ENCODE results near the gene LSM8. TPM values are rescaled to one million over a fixed set of nuclear protein-coding genes. Genes with fewer than 3 reads are reported as not detected.
"Not testable (repeated sequence)": the region's sequence is repeated elsewhere in the genome, so short reads cannot be mapped to it uniquely, and the experiment has no call there.

LSM8 gene
- total RNA-seq, result 21.3 TPM

DNA sequence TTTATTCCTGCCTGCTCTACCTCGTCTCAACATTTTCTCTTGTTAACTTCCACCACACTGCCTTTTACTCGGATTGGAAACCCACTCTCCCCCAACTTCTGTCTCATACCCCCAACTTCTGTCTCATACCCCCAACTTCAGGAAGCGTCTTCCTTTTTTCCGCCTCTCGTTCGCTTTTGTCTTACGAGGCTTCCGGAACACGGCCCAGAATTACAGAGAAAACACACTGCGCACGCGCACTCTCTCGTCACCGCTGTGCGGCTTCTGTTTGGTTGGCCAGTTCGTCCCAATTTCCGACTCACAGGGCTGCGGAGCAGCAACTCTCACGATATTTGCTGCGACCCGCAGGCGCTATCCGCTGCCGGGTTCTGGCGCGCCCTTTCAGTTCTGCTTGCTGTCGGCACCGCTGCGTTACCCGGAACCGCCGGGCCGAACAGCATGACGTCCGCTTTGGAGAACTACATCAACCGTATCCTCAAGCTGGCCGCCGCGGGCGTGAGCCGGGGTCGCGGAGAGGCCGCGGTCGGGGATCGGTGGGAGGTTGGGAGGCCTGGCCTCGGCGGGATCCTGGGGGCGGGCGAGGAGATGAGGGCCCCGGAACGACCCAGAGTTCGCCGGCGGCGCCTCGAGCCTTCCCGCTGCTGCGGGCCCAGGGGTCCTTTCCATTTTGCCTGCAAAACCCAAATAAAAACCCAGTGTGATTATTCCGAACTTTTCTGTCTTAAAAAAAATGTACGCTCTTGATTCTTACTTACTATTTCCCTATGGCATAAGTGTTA, at the start of gene LSM8:
TSS of gene LSM8 (plus strand) at position 379 of the 779 bp plus-strand sequence. CDS start at position 439, 60 bp downstream.
- DNase-seq (ENCODE audit: low read depth in 2 of 3, low spot score in 2 of 3), result peak; percentile 96 to 99 (median 99)

DNA sequence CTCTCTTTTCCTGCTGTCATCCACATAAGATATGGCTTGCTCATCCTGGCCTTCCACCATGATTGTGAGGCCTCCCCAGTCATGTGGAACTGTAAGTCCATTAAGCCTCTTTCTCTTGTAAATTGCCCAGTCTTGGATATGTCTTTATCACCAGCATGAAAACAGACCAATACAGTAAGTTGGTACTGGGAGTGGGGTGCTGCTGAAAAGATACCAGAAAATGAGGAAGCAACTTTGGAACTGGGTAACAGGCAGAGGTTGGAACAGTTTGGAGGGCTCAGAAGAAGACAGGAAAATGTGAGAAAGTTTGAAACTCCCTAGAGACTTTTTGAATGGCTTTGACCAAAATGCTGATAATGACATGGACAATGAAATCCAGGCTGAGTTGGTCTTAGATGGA, 49.5 kb upstream of the LSM8 start:
- not testable (repeated sequence) for DNase-seq (ENCODE audit: low read depth in 2 of 3, low spot score in 2 of 3)

DNA sequence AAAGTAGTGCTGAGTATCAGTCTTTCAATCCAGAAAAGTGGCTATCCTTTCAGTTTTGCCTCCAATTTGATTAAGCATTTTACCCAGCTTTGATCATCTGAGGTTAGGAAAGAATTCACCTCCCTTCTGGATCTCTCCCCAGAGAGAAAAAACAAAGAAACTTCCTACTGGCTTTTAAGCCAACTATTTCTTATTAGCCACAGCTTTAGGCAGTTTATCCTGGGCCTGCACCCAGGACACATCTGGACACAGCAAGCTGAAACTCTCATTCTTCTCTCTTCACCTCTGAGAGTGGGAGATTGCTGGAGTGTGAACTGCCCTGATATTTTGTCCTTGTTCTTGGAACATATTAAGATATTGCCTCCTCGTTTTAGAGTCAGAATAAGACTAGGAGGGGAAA, 43.5 kb upstream of the LSM8 start:
- no peak for DNase-seq (ENCODE audit: low read depth in 2 of 3, low spot score in 2 of 3)

DNA sequence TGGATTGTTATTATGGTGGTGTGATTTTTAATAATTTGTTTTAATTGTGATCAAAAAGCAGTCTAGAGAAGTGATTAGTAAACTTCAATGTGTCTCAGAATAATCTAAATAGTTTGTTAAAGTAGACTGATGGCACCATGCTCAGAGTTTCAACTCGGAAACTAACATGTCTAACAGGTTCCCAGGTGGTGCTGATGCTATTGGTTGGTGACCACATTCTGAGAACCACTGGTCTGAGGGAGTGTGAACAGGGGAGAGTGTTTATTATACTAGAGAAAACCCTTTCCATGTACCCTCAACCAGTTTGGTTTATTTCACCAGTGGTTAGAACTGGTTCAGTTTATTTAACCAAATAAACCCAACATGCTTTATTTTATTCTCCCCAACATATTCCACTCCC, 42.0 kb upstream of the LSM8 start:
- DNase-seq (ENCODE audit: low read depth in 2 of 3, low spot score in 2 of 3), result no peak

DNA sequence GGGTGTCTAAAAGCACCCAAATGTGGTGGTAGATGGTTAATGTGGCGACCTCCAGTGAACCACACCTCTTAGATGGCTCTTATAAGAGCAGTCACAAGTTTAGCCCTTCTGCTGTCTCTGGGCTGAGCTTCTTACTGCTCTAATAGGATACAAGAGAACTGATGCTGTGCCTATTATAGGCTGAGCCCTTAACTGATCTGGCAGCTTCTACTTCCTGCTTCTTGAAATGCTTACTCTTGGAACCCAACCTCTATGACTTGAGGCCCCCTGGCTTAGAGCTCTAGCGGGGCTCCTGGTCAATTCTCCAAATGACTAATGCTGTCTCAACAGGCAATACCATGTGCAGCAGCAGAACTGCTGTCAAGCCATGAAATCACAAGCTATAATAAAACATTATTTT, 35.0 kb upstream of the LSM8 start:
- DNase-seq (ENCODE audit: low read depth in 2 of 3, low spot score in 2 of 3), result no peak

DNA sequence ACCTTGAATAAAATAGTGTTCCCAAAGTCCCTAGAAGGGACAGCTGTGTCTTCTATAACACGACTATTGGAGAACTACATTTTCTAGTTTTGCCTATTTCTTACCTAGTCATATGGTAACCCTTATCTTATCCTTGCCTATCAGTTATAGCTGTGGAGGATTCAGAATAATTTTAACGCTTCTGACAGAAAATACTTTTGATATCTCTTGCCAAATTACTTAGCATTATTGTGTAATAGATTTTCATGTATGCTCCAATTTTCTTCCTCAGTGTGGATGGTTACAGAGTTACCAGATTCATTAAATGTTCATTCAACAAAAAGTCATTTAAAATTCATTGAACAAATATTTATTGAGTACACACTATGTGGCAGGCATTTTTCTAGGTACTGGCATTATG, 34.6 kb upstream of the LSM8 start:
- DNase-seq (ENCODE audit: low read depth in 2 of 3, low spot score in 2 of 3), result no peak

DNA sequence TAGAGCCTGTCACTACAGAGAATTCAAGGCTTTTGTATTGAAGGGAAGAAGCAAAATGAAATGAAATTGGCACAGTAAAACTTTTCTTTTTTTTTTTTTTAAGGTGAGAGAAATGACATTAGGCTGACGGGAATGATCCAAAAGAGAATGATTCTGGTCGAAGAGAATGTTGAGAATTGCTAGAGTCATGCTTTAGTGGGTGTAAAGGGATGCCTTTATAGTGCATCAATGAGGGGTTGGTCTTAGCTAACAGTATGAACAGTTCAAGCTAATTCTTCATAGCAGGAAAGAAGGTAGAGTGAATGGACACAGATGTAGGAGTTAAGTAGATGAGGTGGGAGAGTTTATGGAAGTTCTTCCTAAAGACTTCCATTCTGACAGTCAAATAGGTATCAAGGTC, 32.3 kb upstream of the LSM8 start:
- no peak for DNase-seq (ENCODE audit: low read depth in 2 of 3, low spot score in 2 of 3)

DNA sequence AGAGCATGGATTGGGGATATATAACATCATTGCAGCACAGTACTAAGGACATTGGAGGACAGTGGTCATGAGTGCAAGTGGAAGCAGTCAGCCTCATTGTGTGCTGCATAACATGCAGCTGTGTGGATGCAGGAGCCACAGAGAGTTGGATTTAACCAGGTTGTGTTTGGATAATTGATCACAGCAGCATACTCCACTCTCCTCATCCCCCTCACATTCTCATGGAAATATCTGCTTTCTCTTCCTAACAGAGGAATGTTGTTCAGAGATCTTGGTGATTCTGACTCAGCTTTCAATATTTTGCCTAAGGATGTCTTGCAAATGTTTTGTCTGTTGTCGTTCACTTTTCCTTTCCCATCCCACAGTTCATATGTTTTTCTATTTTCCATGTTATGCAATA, 31.8 kb upstream of the LSM8 start:
- no peak for DNase-seq (ENCODE audit: low read depth in 2 of 3, low spot score in 2 of 3)

DNA sequence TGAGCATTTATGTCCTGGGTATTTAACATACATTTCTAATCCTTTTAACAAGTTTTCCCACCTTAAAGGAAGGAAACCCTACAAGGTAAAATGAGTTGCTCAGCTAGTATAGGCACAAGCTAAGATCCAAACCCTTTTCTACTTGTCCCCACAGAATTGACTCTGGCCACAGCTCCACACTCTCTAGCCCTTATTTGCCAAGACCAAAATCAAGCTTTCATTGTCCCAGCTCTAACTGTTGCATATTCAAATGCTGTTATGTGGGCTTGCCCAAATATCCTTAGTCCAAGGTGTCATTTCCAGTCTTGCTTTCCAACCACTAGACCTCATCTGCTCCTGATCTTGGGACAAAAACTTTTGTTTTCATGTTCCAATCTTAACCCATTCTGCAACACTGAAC, 31.3 kb upstream of the LSM8 start:
- DNase-seq (ENCODE audit: low read depth in 2 of 3, low spot score in 2 of 3), result no peak

DNA sequence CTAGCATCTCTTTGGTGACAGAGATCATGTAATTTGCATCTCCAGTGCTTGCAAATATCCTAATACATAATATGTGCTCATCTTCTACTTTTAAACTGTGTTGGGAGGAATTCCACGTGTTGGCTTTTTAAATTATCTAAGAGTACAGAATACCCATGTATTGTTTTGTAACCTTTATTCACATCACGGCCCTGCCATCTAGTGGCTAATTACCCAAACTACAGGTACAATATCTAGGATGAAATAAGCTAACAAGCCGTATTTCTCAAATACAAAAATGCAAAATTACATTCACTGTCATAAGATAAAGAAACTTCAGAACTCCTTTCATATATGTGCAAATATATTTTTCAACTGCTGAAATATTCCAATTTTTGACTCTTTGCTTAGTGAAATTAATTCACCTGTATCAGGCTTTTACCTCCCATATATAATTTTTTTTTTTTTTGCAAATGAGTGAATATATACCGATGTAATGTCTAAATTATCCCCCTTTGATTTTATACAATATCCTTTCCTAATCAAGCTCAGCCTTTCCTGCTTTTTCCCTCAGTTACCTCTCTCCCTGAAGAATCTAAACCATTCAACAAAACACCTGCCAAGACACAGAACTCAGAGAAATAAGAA, 30.3 kb upstream of the LSM8 start:
- peak; percentile 2 to 80 (median 24) for DNase-seq (ENCODE audit: low read depth in 2 of 3, low spot score in 2 of 3)

DNA sequence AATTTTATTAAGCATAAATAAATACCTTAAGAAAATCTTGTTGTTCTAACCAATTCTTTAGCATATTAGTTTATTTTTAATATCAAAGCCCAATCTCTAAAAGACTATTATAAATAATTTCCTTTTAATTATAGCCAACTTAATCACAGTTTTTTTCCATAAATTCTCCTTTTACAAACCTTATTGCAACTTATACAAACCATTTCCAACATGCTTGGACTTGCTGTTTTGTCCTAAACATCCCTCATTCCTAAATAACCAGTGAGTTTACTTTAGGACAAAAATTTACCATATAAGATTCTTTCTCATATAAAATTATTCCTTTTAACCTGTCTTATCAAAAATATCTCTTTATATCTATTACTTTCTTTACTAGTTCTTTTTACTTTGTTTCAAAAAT, 25.2 kb upstream of the LSM8 start:
- DNase-seq (ENCODE audit: low read depth in 2 of 3, low spot score in 2 of 3), result no peak

DNA sequence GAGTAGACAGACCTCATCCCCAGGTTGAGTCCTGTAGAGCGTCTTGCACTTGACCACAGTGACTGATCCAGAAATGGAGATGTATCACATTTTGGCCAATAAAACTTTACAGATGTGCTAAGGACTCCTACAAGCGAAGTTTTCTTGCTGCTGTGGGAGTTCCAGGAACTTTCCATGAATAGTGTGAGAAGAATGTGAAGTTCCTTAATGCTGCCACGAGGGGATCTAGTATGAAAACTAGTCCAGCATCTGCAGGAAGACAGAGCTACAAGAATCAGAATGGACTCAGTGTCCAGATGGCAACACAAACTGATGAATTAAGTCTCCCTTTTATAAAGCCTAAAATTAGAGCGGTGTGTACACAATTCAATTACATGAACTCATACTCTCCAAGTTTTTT, 14.8 kb upstream of the LSM8 start:
- no peak for DNase-seq (ENCODE audit: low read depth in 2 of 3, low spot score in 2 of 3)

DNA sequence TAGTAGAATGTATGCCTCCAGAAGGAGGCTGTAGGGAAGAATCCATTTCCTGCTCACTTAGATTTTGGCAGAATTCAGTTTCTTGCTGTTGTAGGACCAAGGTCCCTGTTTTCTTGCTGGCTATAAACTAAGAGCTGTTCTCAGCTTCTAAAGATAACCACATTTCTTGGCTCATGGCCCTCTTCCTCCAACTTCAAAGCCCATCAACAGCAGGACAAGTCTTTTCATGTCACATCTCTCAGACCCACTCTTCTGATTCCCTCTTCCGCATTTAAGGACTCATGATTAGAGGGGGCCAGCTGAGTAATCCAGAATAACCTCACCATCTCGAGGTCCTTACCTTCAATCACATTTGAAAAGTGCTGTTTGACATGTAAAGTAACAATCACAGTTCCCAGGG, 8.2 kb upstream of the LSM8 start:
- no peak for DNase-seq (ENCODE audit: low read depth in 2 of 3, low spot score in 2 of 3)

DNA sequence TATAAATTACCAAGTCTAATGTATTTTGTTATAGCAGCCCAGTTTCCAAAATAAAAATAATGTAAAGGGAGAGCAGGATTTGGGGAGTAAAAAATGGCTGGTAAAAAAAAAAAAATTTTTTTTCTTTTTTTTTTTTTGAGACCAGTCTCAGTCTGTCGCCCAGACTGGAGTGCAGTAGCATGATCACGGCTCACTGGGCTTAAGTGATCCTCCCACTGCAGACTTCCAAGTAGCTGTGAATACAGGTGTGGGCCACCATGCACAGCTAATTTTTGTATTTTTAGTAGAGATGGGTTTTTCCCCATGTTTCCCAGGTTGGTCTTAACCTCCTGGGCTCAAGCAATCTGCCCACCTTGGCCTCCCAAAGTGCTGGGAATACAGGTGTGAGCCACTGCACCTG, 4.8 kb upstream of the LSM8 start:
- no peak for DNase-seq (ENCODE audit: low read depth in 2 of 3, low spot score in 2 of 3)

DNA sequence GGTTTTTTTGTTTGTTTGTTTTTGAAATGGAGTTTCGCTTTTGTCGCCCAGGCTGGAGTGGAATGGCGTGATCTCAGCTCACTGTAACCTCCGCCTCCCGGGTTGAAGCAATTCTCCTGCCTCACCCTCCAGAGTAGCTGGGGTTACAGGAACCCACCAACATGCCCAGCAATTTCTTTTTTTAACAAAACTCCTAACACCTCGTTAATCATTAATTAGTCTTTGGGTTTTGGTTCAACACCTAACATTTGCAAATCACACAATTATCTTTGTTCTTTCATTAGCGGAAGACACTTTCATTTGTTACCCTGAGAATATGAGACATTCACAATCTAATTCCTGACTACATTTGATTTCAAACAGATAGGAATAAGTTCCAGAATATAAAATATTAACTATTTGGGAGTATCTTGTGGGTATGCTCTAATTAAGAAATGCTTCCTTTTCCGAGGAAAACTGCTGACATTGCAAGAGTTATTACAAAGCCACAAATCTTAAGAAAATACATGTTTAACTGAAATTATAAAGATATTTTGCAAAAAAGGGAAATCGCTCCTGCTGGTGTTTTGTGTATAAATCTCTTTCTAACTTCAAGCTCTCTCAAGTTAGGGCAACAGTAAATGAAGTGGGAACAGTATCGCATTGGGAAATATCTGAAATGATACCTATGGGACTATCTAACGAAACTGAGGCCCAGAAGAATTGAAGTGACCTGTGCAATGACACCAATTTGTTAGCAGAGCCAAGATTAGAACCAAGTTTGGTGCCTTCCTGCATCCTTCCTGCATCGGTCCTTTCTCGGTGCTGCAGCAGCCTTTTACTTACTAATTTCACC, 1.2 kb upstream of the LSM8 start:
- DNase-seq (ENCODE audit: low read depth in 2 of 3, low spot score in 2 of 3), result no peak

DNA sequence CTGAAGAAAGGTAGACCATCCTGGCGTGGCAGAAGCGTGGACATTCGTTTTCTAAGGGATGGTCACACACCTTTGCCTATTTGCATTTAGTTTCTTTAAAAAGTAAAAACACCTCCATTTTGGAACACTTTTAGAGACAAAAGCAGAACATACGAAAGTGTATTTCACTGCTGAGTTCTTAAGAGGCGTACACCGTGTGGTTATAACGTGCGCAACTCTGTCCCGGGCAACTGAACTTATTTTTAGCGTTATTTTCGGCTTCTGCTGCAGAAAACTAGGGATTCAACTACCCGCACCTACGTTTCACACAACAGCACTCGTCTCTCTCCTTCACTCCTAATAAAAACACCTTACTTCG, 557 bp upstream of the LSM8 start:
- DNase-seq (ENCODE audit: low read depth in 2 of 3, low spot score in 2 of 3), result peak in 2 of 3 donors; percentile 28 to 51

DNA sequence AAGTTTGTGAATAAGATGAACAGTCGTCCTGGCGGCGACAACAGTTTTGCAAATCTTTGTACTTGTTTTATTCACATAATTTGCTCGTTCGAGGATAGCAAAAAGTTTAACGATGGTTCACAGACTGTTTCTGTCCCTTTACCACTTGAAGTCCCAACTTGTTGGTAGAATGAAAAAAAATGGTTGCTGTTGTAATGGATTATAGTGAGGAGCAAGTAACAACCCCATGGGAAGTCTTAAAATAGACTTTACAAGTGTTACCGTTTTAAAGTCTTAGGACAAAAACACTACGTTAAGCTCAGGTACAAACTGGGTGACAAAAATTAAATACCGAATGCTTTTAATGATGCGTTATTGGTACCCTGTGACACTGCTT, 589 bp downstream of the LSM8 start:
- no peak for DNase-seq (ENCODE audit: low read depth in 2 of 3, low spot score in 2 of 3)

DNA sequence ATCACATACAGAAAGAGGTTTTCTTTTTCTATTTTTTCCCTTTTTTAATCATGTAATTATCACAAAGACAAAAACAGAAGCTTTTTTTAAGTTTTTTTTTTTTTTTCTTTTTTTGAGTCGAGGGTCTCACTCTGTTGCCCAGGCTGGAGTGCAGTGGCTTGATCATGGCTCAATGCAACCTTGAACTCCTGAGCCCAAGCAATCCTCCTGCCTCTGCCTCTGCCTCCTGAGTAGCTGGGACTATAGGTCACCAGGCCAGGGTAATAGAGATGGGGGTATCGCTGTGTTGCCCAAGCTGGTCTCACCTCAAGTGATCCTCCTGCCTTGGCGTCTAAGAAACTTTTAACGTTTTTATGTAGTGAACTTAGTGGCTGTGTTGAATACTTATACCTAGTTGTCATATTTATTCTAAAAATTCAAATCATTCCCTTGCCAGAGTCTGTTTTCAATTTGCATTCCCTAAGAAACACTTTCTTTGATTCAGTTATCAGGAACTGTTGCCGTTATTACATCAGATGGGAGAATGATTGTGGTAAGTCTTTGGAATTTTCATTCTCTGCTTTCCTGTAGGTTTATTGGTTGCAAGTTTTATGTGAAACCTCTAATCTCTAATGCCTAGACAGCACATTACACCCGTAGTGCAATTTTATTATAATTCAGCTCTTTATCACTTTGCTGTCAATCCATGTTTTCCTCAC, 1.3 kb downstream of the LSM8 start:
- DNase-seq (ENCODE audit: low read depth in 2 of 3, low spot score in 2 of 3), result no peak

DNA sequence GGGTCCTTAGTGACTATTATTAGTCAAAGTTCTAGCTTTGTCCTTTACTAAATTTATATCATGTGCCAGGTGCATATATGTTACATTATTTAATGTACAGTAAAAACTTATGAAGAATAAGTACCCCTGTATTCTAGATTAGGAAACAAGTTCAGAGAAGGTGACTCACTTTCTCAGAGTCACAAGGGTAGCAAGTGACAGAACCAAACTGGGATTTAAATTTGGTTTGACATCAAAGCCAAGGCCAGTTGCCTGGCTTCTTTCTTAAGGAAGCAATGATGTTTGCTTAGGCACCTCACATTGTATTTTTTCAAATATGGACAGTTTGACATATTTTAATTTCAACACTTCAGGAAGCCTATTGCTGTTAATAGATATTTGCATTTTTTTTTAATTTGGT, 2.5 kb downstream of the LSM8 start:
- DNase-seq (ENCODE audit: low read depth in 2 of 3, low spot score in 2 of 3), result no peak

DNA sequence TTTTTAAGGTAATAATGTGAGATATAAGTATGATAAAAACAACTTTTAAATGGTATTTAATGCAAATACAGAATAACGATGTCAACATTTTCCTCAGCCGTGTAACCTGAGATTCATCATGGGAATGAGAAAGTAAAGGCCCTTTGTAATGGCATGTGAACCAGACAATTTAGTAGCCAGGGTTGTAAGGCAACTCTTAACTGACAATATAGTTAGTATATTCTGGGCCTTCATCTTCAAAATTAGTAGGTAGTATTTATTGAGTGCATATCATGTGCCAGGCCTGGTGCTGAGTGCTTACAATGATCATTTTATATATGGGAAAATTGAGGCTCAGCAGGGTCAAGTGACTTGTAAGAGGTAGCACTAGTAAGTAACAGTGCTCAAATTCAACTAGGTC, 10.6 kb downstream of the LSM8 start:
- no peak for DNase-seq (ENCODE audit: low read depth in 2 of 3, low spot score in 2 of 3)

DNA sequence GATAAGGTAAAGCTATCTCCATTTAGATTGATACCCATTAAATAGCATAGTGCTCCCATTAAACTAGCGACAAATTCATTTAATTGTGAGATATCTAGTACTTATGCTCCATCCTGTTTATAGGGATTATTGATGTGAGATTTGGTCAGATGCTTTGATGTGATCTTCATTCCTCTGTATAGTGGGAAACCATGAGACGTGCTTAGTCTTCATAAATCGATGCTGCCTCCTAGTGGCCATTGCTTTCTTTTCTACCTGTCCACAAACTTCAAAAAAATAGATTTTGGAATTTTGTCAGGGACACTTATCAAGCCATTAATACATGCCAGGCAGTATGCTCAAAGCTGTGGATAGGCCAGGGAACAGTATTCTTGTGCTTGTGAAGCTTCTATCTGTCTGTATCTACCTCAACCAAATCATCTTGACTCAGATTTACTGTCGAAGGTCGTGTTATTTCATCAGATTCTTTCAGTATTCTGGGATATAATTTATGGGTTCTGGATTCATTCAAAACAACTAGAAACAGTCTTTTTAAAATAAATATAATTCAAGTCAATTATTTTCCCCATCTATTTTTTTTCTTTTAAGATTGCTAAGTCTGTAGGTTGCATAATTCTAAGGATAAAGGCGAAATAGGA, 12.0 kb downstream of the LSM8 start:
- peak in 2 of 3 donors; percentile 47 to 64 for DNase-seq (ENCODE audit: low read depth in 2 of 3, low spot score in 2 of 3)
